GM18858 (cell line): ENCODE data around the gene FAM222B.
"Not testable (repeated sequence)": the region's sequence is repeated elsewhere in the genome, so short reads cannot be mapped to it uniquely, and the experiment has no call there.

Experiments
- ATAC-seq: cut with Tn5 transposase; IDR thresholded peaks from one replicate; pipeline ENCODE4 v1.9.1; 2021; ENCODE audit not compliant: unreplicated experiment

Gene FAM222B

DNA sequence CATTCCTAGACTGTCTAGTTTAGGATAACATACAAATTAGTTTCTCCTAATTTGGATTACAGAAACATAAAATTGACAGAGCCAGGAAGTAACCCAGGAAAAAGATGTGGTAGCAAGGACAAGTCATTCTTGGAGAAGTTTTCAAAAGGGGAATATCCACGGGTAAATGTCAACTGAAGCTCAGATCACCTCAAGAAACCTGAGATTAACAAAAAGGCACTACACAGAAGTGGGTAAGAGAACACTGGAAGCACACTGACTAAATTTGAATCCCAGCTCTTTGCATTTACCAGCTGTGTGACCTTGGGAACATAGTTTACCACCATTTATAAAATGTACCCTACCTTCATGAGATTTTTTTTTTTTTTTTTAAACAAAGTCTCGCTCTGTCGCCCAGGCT lies 59.4 kb downstream of the FAM222B start:
- ATAC-seq: no peak

DNA sequence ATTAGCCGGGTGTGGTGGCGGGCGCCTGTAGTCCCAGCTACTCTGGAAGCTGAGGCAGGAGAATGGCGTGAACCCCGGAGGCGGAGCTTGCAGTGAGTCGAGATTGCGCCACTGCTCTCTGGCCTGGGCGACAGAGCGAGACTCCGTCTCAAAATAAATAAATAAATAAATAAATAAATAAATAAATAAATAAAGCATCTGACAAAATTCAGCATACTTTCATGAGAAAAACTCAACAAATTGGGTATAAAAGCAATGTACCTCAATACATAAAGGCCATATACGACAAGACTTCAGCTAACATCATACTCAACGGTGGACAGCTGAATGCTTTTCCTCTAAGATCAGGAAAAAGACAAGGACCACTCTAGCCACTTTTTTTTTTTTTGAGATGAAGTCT lies 63.0 kb downstream of the FAM222B start:
- not testable (repeated sequence) for ATAC-seq

DNA sequence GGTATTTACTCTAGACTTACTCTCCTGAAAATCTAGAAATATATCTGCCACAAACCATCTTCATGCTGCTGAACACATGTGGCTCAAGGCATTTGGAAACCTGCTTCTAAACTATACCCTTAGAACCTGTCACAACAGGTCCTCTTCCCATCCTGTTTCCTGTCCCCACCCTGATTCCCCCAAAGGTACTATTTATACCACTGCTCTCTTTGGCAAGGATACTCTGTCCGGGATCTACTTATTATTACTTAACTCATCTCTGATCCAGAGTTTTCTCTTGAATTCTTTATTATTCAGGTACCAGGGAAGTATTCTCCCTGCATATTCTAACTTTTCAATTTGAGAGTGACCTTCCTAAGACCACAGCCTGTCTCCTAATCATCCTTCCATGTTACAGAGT lies 65.4 kb downstream of the FAM222B start:
- no peak for ATAC-seq

DNA sequence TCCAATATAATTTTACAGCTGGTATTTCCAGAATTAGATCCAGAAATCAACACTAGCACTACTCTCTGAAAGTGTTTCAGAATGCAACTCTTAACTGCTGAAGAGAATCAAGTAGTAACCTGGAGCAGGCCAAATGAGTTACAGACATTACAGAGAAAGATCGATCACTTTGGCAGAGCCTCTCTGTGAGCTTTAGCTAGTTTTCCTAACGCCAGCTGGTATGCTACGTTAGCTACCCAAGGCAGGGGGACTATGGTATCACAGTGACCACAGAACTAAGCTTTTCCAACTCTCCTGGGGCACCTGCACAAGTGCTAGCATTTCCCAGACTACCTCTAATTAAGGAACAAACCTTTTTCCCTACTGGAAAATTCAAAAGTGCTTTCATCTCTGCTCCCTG lies 68.4 kb downstream of the FAM222B start:
- ATAC-seq: no peak

DNA sequence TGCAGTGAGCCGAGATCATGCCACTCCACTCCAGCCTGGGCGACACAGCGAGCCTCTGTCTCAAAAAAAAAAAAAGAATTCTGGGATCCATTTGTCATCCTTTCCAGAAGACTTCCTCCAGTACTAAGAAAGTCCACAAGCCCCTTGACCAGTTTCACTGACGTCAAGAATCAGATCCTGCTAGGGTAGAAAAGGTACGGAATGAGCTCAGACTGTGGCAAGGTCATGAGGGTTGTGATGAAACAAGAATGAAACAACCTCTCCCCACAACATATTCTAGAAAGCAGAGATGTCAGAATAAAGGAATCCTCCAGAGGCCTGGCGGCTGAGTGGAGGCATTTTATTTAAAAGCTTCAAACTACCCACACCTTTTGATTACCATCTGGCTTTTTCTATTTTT lies 68.9 kb downstream of the FAM222B start:
- no peak for ATAC-seq

DNA sequence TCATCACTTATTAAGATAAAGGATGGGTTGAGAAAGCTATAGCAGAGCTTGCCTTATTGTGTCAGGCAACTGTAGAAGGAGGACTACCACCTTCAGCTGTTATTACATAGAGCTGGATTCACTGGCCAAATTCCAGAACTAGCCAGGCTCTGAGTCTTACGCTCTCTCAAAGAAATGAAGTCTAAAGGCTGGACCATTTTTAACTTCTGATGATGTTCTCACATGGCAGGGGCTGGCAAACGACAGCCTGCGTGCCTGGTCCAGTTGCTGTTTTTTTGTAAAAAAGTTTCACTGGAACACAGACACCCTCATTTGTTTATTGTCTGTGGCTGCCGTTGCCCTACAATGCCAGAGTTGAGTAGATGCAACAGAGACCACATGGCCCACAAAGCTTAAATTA lies 77.6 kb downstream of the FAM222B start:
- no peak for ATAC-seq

DNA sequence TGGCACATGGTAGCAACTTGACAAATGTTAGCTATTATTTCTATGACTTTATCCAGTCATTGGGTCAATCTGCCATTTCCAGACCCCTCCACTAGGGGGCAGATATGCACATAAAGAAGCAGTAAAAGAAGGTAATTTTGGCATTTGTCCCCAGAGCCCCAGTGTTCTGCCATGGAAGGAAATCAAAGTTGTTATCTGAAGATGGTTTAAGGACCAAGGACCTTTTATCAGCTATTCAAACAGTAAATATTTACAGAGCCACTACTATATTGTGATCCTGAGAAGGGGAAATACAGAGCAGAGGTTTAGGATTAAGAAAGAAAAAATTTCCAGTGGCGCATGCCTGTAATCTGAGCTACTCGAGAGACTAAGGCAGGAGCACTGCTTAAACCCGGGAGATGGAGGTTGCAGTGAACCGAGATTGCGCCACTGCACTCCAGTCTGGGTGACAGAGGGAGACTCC lies 78.8 kb downstream of the FAM222B start:
- ATAC-seq: no peak

DNA sequence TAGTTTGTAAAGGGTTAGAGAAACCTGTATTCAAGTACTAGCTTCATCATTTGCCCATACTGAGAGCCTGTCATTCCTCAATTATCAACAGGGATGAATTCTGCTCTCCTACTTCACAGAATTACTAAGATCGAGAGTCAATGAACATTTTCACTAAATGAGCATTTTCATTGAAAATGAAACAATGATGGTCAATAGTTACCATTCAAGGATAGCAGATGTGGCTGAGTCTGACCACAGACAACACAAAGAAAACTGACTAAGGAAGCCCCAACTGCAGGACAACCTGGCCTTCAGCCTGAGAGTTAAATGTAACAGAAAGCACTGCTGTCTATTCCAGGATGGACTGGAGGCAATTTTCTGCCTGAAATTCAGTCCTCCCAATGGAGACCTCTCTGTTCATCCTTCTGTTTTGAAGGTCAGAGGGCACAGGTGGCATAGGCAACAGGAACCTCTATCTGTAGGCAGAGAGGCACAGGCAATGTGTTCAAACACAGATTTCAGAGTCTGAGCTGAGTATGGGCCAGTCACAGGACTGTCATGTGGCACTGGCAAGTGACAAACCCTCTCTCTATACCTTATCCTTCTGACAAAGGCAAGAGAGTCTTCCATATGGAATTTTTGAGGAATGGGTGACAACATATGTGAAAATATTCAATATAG lies 79.3 kb downstream of the FAM222B start:
- no peak for ATAC-seq

DNA sequence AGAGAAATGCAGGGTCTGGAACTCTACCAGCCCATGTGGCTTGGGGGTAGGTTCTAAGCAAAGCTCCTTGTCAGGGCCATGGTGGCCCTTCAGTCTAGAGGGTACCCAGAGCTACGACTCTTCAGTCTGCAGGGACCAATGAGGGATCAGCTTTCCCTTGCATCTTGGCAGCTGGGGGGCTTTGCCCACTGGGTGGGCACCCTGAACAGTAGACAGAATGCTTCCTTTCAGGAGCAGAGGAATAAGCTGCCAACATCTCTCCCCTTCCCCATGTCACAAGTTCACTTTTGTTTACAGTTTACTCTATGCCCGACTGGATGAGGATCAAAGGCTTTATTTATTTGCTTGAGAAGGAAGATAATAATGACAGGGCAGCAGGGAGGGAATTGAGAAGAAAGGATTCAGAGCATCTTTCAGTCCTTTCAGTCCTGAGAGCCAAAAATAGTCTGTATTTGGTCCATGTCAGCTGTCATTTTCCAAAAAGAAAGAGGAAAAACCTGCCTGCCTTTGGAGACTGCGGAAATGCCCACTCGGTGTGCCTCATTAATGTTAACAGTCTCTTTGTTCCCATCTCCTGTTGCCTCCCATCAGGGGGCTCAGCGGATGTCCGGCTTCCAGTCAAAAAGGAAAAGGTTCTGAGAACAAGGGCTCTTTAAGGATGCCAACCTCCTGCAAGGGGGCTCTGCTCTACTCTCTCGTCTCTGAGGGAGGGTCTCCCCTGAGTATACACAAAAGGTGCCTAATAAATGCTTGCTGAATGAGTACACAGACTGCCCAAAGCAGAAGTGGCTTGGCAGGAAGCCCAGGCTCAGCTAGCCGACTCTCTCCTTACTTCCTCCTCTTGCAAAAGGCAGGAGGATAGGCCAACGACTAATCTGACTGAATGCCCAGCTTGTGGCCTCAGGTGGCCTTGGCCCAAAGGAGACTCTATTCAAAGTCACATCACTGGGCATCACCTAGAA lies 81.7 kb downstream of the FAM222B start:
- no peak for ATAC-seq

DNA sequence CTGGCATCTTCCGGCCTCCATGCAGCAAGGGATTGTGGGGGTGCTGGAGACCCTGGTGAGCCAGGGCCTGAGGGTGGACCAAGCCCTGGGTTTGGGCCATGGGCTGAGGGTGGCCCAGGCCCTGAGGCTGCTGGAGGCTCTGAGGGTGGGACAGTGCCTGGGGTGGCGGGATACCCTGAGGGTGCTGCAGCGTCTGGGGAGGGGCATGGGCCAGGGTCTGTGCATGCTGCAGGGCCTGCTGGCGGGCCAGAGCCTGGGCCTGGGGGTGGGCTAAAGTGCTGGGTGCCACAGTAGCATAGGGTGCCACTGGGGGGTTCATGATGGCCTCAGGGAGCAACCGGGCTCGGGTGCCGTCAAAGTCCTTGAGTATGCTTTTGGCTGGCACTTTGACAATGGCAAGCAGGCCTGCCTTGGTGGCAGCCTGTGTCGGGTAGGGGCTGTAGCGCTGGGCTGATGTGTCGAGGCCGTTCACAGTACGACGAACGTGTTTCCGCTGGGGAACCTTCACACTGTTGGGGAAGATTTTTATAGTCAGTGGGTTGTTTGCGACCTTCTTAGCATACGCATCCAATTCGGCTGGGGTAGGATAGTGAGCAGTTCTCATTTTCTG lies 83.2 kb downstream of the FAM222B start:
- ATAC-seq: no peak

DNA sequence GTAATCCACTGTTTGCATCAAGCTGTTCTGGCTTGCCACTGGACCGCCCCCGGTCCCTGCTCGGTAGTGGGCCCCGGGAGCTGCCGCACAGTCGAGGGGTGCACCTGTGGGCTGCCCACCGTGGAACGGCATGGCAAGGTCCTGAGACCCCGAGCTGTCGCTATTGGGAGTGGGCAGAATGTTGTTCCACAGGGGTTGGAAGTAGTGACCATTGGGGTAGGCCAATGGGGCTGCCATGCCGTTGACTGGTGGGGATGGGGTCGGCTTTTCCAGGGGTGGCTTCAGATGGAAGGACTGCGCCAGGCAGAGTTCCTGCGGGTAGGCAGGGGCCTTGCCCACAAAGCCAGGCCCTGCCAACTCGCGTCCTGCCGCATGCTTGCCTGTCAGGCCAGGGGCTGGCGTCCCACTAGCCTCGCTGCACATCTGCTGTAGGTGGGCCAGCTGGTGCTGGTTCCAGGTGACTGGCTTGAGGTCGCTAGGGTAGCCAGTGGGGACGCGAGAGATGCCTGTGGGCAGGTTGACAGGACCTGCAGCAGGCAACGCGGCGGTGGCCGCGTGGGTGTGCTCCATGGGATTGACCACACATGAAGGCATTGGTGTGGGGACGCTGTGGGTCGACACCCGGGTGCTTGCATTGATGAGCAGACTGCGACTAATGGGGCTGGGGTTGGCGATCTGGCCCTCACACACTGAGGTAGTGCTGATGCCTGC lies 84.0 kb downstream of the FAM222B start:
- no peak for ATAC-seq

DNA sequence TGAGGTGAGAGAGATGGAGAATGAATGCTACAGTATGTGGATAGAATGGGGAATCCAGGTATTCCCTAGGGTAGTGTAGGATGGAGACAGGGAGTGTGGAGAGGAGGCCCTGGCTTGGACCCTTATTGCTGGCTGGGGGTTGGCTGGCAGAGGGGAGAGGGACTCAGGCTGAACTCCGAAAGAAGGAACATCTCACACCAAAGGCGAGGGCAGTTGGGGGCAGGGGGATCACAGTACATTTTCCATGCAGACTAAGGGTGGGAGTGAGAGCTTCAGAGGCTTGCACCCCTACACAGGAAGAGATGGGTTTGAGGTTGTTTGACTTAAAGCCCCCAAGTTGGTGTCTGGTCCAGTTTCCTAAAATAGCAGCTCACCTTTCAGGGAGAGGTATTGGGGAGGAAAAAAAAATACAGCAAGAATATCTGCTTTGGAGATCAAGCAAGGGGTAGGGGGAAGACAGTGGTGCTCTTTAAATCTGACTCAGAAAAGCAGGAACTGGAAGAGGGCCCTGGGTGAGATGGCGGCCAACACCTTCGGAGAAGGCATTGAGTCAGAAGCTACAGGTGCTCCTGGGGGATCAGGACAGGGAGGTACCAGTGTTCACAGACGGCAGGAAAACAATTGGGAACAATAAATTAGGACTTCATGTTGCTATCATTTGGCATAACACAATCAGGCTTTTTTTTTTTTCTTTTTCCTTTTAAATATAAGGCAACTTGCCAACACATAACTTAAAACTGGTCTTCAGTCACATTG lies 86.4 kb downstream of the FAM222B start:
- no peak for ATAC-seq

DNA sequence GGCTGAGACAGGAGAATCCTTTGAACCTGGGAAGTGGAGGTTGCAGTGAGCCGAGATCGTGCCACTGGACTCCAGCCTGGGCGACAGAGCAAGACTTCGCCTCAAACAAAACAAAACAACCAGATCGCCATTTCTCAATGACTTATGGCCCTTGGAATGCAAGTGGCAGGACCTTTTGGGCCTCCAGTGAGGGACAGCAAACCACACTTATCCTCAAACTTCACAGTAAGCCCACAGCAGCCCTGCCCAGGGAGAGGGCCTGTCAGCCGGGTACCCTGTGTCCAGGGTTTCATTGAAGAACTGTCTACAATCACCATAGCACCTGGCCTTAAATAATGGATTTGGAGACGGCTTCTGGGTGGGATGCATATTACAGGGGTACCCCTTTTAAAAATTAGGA lies 87.1 kb downstream of the FAM222B start:
- ATAC-seq: no peak

DNA sequence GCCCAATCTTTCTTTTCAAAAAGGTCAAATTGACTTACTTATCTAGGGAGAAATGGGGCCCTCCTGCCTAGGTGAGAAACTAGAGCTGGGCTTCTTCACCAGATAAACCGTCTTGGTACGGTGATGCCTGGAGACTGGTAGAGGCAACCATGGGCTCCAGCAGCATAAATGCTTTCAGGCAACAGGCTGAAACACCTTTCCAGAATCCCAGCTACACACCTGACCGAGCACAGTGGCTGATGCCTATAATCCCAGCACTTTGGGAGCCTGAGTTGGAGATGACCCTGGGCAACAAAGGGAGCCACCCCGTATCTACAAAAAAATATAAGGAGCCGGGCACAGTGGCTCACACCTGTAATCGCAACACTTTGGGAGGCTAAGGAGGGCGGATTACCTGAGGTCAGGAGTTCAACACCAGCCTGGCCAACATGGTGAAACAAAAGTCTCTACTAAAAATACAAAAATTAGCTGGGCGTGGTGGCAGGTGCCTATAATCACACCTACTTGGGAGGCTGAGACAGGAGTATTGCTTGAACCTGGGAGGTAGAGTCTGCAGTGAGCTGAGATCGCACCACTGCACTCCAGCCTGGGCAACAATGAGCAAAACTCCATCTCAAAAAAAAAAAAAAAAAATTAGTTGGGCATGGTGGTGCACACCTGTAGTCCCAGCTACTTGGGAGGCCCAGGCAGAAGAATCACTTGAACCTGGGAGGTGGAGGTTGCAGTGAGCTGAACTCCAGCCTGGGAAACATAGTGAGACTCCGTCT lies 90.8 kb downstream of the FAM222B start:
- no peak for ATAC-seq

DNA sequence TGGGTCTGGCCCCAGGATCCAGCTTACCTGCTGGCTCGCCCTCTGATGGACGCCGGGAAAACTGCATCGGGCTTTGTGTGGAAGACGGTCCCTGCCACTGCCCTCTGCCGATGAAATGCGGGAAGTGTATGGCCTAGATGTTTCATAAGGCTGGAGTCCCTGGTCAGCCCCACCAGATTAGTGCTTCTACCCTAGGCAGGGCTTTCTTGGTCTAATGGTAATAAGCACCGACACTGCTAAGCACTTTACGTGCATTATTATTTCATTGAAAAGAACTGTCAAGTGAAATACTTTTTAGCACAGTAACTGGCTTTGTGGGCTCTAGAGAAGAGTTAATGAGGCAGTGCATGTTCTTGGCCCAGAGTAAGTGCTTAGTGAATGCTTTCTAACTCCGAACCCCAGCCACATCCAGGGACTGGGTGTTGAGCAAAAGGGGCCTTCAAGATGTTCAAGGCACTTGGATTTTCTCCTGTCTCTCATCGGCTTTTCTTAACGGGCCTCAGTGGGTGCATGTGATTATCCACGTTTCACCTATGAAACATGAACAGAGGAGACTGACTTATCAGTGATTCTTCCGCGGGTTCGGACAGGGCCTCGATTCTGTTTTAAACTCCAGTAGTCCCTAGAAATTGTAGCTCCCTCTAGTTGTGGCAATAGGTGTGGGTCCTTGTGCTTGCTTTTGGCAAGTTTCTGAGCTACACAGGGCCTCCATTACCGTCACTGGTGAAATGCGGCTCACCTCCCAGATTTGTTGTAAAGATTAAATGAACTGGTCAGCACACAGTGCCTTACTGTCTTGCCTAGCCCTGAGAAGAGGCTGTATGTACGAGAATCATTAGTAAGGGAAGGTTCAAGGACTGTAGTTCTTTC lies 92.2 kb downstream of the FAM222B start:
- peak; percentile 68 for ATAC-seq

DNA sequence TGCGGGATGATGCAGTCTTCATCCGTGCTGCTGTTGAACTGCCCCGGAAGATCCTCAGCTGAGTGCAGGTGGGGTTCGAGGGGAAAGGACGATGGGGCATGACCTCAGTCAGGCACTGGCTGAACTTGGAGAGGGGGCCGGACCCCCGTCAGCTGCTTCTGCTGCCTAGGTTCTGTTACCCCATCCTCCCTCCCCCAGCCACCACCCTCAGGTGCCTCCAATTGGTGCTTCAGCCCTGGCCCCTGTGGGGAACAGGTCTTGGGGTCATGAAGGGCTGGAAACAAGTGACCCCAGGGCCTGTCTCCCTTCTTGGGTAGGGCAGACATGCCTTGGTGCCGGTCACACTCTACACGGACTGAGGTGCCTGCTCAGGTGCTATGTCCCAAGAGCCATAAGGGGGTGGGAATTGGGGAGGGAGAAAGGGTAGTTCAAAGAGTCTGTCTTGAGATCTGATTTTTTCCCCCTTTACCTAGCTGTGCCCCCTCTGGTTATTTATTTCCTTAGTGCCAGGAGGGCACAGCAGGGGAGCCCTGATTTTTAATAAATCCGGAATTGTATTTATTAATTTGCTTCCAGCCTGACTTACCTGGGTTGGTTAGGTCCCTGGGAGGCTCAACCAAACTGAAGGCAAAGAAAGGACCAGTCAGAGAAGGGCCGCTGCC lies 92.9 kb downstream of the FAM222B start:
- ATAC-seq: no peak

DNA sequence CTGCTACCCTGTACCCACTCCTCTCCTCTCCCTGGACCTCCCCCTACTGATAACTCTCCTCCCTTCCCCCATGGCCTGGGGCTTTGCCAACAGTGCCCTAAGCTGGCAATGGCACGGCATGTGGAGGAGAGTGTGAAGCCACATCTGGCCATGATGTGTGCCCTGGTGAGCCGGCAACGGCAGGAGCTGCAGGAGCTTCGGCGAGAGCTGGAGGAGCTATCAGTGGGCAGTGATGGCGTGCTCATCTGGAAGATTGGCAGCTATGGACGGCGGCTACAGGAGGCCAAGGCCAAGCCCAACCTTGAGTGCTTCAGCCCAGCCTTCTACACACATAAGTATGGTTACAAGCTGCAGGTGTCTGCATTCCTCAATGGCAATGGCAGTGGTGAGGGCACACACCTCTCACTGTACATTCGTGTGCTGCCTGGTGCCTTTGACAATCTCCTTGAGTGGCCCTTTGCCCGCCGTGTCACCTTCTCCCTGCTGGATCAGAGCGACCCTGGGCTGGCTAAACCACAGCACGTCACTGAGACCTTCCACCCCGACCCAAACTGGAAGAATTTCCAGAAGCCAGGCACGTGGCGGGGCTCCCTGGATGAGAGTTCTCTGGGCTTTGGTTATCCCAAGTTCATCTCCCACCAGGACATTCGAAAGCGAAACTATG lies 93.6 kb downstream of the FAM222B start:
- ATAC-seq: no peak
